ENCODE results near the gene PSD4. TPM values are rescaled to one million over a fixed set of nuclear protein-coding genes. Genes with fewer than 3 reads are reported as not detected.
A peak's percentile ranks its signal among the peaks of the same experiment; 100 is the strongest.

PSD4 gene
- total and polyA plus RNA-seq, 12 donors = 19.2 to 164 (median 70.5) TPM

GRCh38 chr2:113185664-113186432 lies 12.1 kb downstream of the PSD4 start:
- peaks cover 26 to 33% of the 10 kb centered on the region in 2 donors for H3K4me1 ChIP-seq (replicated peaks in 1 of 2)
- intact Hi-C loops (cut with DNase I) = no loop called here
- 50 to 61% (median 54%) methylated on average over 8 to 10 of the region's 10 CpGs for WGBS, 4 donors
- peaks cover 0 to 5% of the 10 kb centered on the region in 2 donors for H3K36me3 ChIP-seq (replicated peaks in 1 of 2)
- H3K9me3 ChIP-seq (replicated peaks in 1 of 3) = no peaks in the 10 kb centered on the region
- H3K27ac ChIP-seq = peak overlapping the region in 4 of 5 donors; percentile 7 to 56 (median 45)
- peak; percentile 89 to 96 (median 92) for DNase-seq
- no peaks in the 10 kb centered on the region for H3K27me3 ChIP-seq
- TF ChIP-seq, protein P1, sequence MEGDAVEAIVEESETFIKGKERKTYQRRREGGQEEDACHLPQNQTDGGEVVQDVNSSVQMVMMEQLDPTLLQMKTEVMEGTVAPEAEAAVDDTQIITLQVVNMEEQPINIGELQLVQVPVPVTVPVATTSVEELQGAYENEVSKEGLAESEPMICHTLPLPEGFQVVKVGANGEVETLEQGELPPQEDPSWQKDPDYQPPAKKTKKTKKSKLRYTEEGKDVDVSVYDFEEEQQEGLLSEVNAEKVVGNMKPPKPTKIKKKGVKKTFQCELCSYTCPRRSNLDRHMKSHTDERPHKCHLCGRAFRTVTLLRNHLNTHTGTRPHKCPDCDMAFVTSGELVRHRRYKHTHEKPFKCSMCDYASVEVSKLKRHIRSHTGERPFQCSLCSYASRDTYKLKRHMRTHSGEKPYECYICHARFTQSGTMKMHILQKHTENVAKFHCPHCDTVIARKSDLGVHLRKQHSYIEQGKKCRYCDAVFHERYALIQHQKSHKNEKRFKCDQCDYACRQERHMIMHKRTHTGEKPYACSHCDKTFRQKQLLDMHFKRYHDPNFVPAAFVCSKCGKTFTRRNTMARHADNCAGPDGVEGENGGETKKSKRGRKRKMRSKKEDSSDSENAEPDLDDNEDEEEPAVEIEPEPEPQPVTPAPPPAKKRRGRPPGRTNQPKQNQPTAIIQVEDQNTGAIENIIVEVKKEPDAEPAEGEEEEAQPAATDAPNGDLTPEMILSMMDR (IDR thresholded peaks at IDR 0.05) = no peak
- TF ChIP-seq POLR2A (IDR thresholded peaks at IDR 0.05) = no peak
- peak overlapping the region in 1 of 4 donors; percentile 20 for H3K4me3 ChIP-seq

DNA sequence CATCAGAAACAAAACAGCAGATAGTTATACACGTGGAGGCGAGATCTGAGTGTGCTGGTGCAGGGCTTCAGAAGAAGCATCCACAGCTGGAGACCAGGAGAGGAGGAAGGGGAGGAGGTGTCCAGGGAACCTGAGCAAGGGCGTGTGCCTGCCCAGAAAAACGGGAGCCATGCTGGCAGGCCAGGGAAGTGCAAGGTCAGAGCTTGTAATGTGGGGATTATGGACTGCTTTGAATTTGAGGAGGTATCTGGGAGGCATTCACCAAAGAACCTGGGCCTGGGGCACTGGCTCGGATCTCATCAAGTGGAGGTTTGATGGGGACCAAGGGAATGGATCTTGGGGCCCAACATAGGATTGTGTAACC lies 12.6 kb downstream of the PSD4 start:
- WGBS, 4 donors = 66 to 78% (median 75%) methylated on average over 5 of the region's 5 CpGs
- Histone ChIP-seq H3K27me3 (no peaks in the 10 kb centered on the region), H3K27ac (no peak overlapping the region), H3K4me1 (replicated peaks in 1 of 2) (peaks cover 21 to 32% of the 10 kb centered on the region in 2 donors), H3K4me3 (no peak overlapping the region), H3K9me3 (replicated peaks in 1 of 3) (no peaks in the 10 kb centered on the region), H3K36me3 (replicated peaks in 1 of 2) (peaks cover 0 to 8% of the 10 kb centered on the region in 2 donors)
- intact Hi-C loops (cut with DNase I) = no loop called here
- DNase-seq = no peak
- no peak for TF ChIP-seq POLR2A (IDR thresholded peaks at IDR 0.05)
- TF ChIP-seq, protein P1 (IDR thresholded peaks at IDR 0.05) = no peak

DNA sequence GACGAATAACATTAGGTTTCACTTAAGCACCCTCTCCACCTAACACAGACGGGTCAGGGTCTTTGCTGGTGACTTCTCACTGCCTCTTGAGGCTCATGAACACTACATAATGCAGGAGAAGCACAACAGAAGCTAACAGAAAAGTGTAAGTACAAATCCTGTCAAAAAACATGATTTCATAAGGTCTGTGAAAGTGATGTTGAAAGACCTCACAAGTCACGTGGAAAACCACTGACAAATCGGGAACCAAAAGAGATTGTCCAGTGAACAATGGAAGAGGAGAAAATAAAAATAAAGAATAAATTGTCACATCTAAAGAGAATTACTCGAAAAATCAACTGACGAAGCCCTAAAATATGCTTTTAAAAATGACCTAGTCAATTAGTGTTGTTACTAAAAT lies 14.0 kb downstream of the PSD4 start:
- WGBS, 4 donors = 69 to 78% (median 71%) methylated on average over 6 of the region's 6 CpGs
- Histone ChIP-seq H3K36me3 (replicated peaks in 1 of 2) (peaks cover 0 to 15% of the 10 kb centered on the region in 2 donors), H3K4me3 (no peak overlapping the region), H3K9me3 (replicated peaks in 1 of 3) (no peaks in the 10 kb centered on the region), H3K27ac (peak overlapping the region in 2 of 5 donors; percentile 17 to 45), H3K27me3 (no peaks in the 10 kb centered on the region), H3K4me1 (replicated peaks in 1 of 2) (peaks cover 13 to 22% of the 10 kb centered on the region in 2 donors)
- intact Hi-C loops (cut with DNase I) = no loop called here
- DNase-seq = no peak
- TF ChIP-seq POLR2A (IDR thresholded peaks at IDR 0.05) = no peak

DNA sequence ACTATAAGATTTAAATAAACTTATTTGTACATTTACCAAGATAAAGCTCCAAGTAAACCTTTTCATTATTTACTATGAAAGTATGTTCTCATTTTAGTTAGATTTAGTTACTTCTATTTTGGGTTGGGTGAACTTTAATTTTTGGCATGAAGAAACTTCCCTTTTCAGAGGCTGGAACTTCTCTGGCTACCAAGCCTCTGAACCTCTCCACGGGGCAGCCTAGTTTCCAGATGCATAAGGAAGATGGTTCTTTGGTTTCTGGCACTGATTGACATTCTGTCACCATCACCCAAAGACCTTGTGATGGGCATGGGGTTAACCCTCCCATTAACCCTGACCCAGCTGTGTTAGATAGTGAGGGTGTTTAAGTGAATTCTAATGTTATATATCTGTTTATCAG lies 17.1 kb downstream of the PSD4 start:
- peaks cover 0 to 36% of the 10 kb centered on the region in 2 donors for H3K36me3 ChIP-seq (replicated peaks in 1 of 2)
- no peaks in the 10 kb centered on the region for H3K9me3 ChIP-seq (replicated peaks in 1 of 3)
- WGBS, 4 donors = 44 to 77% (median 63%) methylated on average over 1 of the region's 1 CpG
- no peak for DNase-seq
- no peak overlapping the region for H3K4me3 ChIP-seq
- TF ChIP-seq, protein P1 (IDR thresholded peaks at IDR 0.05) = no peak
- TF ChIP-seq POLR2A (IDR thresholded peaks at IDR 0.05) = no peak
- intact Hi-C loops (cut with DNase I) = no loop called here
- H3K27me3 ChIP-seq = no peaks in the 10 kb centered on the region
- no peak overlapping the region for H3K27ac ChIP-seq
- H3K4me1 ChIP-seq (replicated peaks in 1 of 2) = peaks cover 2 to 12% of the 10 kb centered on the region in 2 donors

Measured in adrenal gland (tissue), 12 donors.